Fibroblast of mammary gland (primary cell): ENCODE results near the gene TSPAN8.
A peak's percentile ranks its signal among the peaks of the same experiment; 100 is the strongest.
"Not testable (repeated sequence)": the region's sequence is repeated elsewhere in the genome, so short reads cannot be mapped to it uniquely, and the experiment has no call there.

Experiments
- DNase-seq: peaks from one replicate; pipeline ENCODE4 v3.0.0-alpha.2; 2010; ENCODE audit warnings: low read depth
- H3K4me3 ChIP-seq: 2 replicates; pipeline ENCODE4 v1.5.1; 2011; ENCODE audit warnings: low read depth, mild to moderate bottlenecking, low read length, moderate library complexity; ENCODE audit not compliant: control insufficient read depth
- TF ChIP-seq, protein P1 (sequence below): conservative IDR thresholded peaks from 2 replicates; pipeline ENCODE4 v1.5.1; 2011; ENCODE audit warnings: low read depth, low read length, inconsistent platforms; ENCODE audit not compliant: control insufficient read depth, insufficient read depth

The TSPAN8 gene

DNA sequence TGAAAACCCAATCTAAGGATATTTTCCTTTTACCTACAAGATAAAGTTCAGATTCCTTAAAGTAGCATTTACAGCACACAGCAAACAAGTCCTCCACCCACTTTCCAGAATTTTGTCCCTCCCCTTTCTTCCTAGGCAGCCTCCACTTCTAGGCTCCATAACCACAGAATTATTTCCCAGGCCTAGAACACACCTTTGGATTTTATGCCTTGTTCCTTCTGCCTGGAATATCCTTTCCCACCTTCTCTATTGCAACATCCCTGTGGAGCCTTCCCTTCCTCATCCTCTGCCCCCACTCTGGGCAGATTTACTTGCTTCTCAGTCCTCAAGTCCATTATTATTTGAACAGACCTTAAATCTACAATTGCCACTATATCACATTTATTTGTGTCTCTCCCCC is 2.1 kb upstream of the TSPAN8 start:
- no peak for DNase-seq
- H3K4me3 ChIP-seq: no peak overlapping the region

DNA sequence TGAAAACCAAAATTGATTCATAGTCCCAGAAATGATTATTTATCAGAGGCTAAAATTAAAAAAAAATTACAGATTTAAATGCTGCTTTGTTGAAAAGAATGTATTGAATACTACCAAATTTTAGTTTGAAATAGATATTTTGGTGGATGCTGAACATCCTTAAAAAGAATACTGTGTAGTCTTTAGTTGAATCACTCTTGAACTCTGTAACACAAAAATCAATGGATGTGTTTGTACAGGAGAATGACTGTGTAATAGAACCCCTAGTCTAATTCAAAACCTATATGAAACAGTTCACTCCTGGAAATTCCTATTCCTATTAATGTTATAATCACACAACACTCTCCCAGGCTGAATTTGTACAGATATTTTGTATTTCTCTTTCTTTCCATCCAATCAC is 1.5 kb upstream of the TSPAN8 start:
- DNase-seq: no peak
- TF ChIP-seq, protein P1, sequence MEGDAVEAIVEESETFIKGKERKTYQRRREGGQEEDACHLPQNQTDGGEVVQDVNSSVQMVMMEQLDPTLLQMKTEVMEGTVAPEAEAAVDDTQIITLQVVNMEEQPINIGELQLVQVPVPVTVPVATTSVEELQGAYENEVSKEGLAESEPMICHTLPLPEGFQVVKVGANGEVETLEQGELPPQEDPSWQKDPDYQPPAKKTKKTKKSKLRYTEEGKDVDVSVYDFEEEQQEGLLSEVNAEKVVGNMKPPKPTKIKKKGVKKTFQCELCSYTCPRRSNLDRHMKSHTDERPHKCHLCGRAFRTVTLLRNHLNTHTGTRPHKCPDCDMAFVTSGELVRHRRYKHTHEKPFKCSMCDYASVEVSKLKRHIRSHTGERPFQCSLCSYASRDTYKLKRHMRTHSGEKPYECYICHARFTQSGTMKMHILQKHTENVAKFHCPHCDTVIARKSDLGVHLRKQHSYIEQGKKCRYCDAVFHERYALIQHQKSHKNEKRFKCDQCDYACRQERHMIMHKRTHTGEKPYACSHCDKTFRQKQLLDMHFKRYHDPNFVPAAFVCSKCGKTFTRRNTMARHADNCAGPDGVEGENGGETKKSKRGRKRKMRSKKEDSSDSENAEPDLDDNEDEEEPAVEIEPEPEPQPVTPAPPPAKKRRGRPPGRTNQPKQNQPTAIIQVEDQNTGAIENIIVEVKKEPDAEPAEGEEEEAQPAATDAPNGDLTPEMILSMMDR: no peak

More for the DNA sequence above, 2.1 kb upstream of the TSPAN8 start:
- TF ChIP-seq, protein P1: no peak

DNA sequence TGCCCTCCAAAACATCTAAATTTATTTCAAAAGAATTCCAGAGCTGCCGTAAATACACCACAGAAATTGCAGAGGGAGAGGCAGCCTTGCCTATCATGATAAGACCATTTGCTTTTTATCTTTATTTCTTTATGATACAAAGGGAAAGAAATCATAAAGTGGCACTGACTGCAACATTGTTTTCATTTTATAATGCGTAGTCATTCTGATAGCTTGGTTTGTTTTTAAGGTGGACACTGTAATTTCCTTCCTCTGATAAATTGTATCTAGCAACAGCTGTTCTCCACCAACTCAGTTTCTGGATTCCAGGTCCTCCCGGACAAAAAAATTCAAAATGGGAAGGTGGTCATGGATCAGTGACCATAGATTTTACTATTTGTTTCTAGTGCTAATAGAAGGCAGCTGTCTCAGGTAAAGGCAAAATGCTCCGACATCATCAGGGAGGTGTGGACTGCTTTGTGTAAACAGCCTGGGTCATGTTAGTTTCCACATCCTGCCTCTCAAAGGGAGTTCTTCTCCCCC is 623 bp upstream of the TSPAN8 start:
- TF ChIP-seq, protein P1: no peak
- no peak for DNase-seq

More for the DNA sequence above, 1.5 kb upstream of the TSPAN8 start:
- no peak overlapping the region for H3K4me3 ChIP-seq

DNA sequence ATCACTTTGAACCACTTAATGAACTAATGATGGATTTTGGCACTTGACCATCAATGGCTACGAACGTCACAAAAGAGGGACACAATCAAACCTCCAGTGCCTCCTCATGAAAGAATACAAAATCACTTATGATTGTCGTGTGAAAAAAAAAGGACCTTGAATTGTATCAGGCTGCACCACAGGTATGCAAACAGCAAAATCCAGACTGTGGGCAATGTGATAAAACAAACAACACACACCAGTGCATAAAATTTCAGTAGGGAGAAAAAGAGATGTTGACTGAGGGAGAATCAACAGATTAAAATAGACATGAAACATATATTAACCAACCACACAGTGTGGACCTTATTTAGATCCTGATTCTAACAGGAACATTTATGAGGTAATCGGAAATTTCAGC is 2.6 kb downstream of the TSPAN8 start:
- no peak overlapping the region for H3K4me3 ChIP-seq
- TF ChIP-seq, protein P1: no peak
- DNase-seq: no peak

More for the DNA sequence above, 623 bp upstream of the TSPAN8 start:
- no peak overlapping the region for H3K4me3 ChIP-seq

DNA sequence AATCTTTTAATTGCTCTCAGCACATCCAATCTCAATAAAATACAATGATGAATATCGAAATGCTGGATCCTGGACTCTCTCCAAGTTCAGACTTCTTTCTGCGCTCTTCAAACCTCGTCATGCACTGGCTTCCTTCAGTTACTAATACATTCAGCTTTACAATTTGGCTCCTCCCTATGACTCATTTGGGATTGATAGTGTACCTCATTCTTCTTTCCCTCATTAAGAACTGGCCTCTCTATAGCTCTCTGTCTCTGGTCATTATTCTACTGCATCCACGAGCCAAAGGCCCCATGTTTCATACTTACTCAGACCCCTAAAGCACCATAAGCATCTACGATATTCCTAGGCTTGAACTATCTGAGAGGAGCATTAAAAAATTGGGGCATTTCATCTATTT is 4.9 kb downstream of the TSPAN8 start:
- peak; percentile 21 for DNase-seq
- TF ChIP-seq, protein P1: no peak
- no peak overlapping the region for H3K4me3 ChIP-seq

DNA sequence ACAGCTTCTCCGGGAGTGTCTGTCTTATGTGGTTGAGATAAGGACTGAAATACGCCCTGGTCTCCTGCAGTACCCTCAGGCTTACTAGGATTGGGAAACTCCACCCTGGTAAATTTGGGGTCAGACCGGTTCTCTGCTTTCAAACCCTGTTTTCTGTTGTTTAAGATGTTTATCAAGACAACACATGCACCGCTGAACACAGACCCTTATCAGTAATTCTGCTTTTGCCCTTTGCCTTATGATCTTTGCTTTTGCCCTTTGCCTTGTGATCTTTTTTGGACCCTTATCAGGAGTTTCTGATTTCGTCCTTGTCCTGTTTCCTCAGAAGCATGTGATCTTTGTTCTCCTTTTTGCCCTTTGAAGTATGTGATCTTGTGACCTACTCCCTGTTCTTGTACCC is 7.8 kb downstream of the TSPAN8 start:
- not testable (repeated sequence) for H3K4me3 ChIP-seq, DNase-seq

DNA sequence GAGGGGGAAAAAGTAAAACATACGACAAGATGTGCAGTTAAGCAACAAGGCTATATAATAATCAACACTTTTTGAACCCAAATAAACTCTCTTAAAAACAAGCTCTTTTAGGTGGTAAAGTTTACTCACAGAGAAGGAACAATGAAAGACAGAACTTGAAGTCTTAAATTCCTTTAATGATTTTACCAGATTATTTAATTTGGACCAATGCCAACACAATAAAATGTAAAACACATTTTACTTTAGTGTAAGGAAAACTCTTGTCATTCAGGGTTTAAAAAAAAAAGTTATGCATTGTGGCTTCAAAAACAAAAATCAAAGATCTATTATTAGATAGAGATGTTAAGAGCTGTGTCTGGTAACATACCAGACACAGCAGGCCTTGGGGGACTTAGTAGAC is 13.1 kb downstream of the TSPAN8 start:
- no peak overlapping the region for H3K4me3 ChIP-seq
- no peak for DNase-seq
- TF ChIP-seq, protein P1: no peak
